Measurements from ENCODE around the gene C1orf210. TPM values are rescaled to one million over a fixed set of nuclear protein-coding genes. Genes with fewer than 3 reads are reported as not detected.

Gene C1orf210
- total RNA-seq, 2 experiments from 2014 or later = not detected

DNA sequence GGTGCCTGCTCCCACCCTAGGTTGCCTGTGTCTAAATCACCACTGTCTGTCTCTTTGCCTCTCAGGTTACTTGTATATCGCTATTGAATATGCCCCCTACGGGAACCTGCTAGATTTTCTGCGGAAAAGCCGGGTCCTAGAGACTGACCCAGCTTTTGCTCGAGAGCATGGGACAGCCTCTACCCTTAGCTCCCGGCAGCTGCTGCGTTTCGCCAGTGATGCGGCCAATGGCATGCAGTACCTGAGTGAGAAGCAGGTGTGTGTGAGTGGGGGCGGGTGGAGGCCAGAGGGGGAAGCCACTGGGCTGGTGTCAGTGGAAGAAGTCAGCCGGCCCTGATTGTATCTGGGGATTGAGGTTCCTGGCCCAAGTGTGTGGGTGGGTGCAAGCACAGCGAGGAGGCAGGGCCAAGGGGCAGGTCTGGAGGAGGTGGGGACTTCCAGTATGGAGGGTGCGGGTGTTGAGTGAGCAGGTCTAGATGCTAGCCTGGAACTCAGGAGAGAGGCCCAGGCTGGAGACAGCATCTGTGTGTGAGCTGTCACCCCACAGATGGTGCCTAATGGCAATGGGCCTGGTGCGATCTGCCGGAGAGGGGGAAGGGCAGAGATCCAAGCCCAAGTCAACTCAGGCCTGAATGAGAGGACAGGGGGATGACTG, 32.6 kb upstream of the C1orf210 start:
- Histone ChIP-seq H3K27me3 (ENCODE audit: control insufficient read depth in 1 of 2, insufficient read depth in 2 of 2, low read length in 2 of 2) (no peaks in the 10 kb centered on the region), H3K27ac (ENCODE audit: low read depth in 1 of 2, low read length in 2 of 2) (no peak overlapping the region), H3K4me3 (ENCODE audit: low read length) (no peak overlapping the region), H3K36me3 (ENCODE audit: insufficient read depth, low read length) (no peaks in the 10 kb centered on the region), H3K9me3 (ENCODE audit: control insufficient read depth in 1 of 2, insufficient read depth in 1 of 2, low read length in 2 of 2) (peaks cover 0 to 7% of the 10 kb centered on the region in 2 experiments), H3K4me1 (ENCODE audit: insufficient read depth, low read length) (no peaks in the 10 kb centered on the region)
- no peak for ATAC-seq (ENCODE audit: poor library complexity)
- intact Hi-C loops (cut with DNase I, micrococcal nuclease) = no loop called here
- no peak overlapping the region for H3K27ac Mint-ChIP-seq
- H3K4me3 Mint-ChIP-seq = no peak overlapping the region
- no peaks in the 10 kb centered on the region for H3K36me3 Mint-ChIP-seq (ENCODE audit: low read depth)
- CTCF ChIA-PET = no interaction called here
- POLR2A ChIA-PET = no interaction called here
- no peaks in the 10 kb centered on the region for H3K9me3 Mint-ChIP-seq
- H3K27me3 Mint-ChIP-seq = no peaks in the 10 kb centered on the region
- TF ChIP-seq, protein P1, sequence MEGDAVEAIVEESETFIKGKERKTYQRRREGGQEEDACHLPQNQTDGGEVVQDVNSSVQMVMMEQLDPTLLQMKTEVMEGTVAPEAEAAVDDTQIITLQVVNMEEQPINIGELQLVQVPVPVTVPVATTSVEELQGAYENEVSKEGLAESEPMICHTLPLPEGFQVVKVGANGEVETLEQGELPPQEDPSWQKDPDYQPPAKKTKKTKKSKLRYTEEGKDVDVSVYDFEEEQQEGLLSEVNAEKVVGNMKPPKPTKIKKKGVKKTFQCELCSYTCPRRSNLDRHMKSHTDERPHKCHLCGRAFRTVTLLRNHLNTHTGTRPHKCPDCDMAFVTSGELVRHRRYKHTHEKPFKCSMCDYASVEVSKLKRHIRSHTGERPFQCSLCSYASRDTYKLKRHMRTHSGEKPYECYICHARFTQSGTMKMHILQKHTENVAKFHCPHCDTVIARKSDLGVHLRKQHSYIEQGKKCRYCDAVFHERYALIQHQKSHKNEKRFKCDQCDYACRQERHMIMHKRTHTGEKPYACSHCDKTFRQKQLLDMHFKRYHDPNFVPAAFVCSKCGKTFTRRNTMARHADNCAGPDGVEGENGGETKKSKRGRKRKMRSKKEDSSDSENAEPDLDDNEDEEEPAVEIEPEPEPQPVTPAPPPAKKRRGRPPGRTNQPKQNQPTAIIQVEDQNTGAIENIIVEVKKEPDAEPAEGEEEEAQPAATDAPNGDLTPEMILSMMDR (IDR thresholded peaks at IDR 0.05) = no peak
- H3K4me1 Mint-ChIP-seq (ENCODE audit: low read depth) = no peaks in the 10 kb centered on the region
- no peak for DNase-seq

DNA sequence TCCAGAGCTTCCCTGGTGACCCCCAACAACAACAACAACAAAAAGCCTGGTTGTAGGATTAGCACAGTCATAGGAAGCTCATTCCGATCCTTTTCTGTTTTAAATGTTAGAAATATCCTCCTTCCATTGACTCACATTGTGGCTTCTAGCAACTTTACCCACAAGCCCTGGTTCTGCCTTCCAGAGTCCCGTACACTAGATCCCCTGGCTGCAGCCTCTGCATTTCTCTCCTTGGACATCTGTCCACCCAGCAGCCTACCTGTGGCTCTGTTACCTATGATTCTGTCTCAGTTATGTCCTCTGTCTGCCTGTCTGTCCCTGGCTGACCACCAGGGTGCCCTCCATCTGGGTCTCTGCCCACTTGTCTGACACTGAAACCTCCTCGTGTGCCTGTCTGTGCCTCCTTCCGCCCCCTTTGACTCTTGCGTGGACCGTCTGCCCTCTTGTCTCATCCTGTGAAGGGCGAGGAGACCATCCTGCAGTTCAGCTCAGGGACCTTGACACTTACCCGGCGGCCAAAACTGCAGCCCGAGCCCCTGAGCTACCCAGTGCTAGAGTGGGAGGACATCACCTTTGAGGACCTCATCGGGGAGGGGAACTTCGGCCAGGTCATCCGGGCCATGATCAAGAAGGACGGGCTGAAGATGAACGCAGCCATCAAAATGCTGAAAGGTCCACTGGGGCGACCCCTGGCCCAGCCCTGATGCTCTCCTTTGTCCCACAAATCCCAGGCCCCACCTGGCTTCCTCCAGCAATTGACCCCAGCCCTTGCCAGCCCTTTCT, 31.5 kb upstream of the C1orf210 start:
- ATAC-seq (ENCODE audit: poor library complexity) (no peak), DNase-seq (no peak)
- H3K27me3 Mint-ChIP-seq = no peaks in the 10 kb centered on the region
- H3K36me3 ChIP-seq (ENCODE audit: insufficient read depth, low read length) = no peaks in the 10 kb centered on the region
- intact Hi-C loops (cut with DNase I, micrococcal nuclease) = no loop called here
- TF ChIP-seq, protein P1 (IDR thresholded peaks at IDR 0.05) = no peak
- H3K27ac Mint-ChIP-seq = no peak overlapping the region
- CTCF ChIA-PET = no interaction called here
- H3K27ac ChIP-seq (ENCODE audit: low read depth in 1 of 2, low read length in 2 of 2) = no peak overlapping the region
- no peaks in the 10 kb centered on the region for H3K9me3 ChIP-seq (ENCODE audit: control insufficient read depth in 1 of 2, insufficient read depth in 1 of 2, low read length in 2 of 2)
- H3K4me1 ChIP-seq (ENCODE audit: insufficient read depth, low read length) = no peaks in the 10 kb centered on the region
- H3K36me3 Mint-ChIP-seq (ENCODE audit: low read depth) = no peaks in the 10 kb centered on the region
- no peaks in the 10 kb centered on the region for H3K9me3 Mint-ChIP-seq
- H3K27me3 ChIP-seq (ENCODE audit: control insufficient read depth in 1 of 2, insufficient read depth in 2 of 2, low read length in 2 of 2) = no peaks in the 10 kb centered on the region
- no peak overlapping the region for H3K4me3 ChIP-seq (ENCODE audit: low read length)
- no peak overlapping the region for H3K4me3 Mint-ChIP-seq
- POLR2A ChIA-PET = no interaction called here
- H3K4me1 Mint-ChIP-seq (ENCODE audit: low read depth) = no peaks in the 10 kb centered on the region

- H3K4me1 Mint-ChIP-seq (ENCODE audit: low read depth) = no peaks in the 10 kb centered on the region
- H3K9me3 Mint-ChIP-seq = no peaks in the 10 kb centered on the region
- no peak for DNase-seq
- H3K4me3 Mint-ChIP-seq = no peak overlapping the region
- Histone ChIP-seq H3K27ac (ENCODE audit: low read depth in 1 of 2, low read length in 2 of 2) (no peak overlapping the region), H3K36me3 (ENCODE audit: insufficient read depth, low read length) (no peaks in the 10 kb centered on the region), H3K9me3 (ENCODE audit: control insufficient read depth in 1 of 2, insufficient read depth in 1 of 2, low read length in 2 of 2) (no peaks in the 10 kb centered on the region), H3K27me3 (ENCODE audit: control insufficient read depth in 1 of 2, insufficient read depth in 2 of 2, low read length in 2 of 2) (no peaks in the 10 kb centered on the region), H3K4me3 (ENCODE audit: low read length) (no peak overlapping the region), H3K4me1 (ENCODE audit: insufficient read depth, low read length) (no peaks in the 10 kb centered on the region)
- H3K27me3 Mint-ChIP-seq = no peaks in the 10 kb centered on the region
- CTCF ChIA-PET = no interaction called here
- ATAC-seq (ENCODE audit: poor library complexity) = no peak
- intact Hi-C loops (cut with DNase I, micrococcal nuclease) = no loop called here
- no peak overlapping the region for H3K27ac Mint-ChIP-seq
- TF ChIP-seq, protein P1 (IDR thresholded peaks at IDR 0.05) = no peak
- H3K36me3 Mint-ChIP-seq (ENCODE audit: low read depth) = no peaks in the 10 kb centered on the region
- POLR2A ChIA-PET = no interaction called here
Observed at GRCh38 chr1:43315963-43316737, 30.8 kb upstream of the C1orf210 start.

Data from CD4-positive, alpha-beta T cell (primary cell).